Lower leg skin (tissue), 3 donors: ENCODE data around the gene PRKAR1B.
"Not testable (repeated sequence)": the region's sequence is repeated elsewhere in the genome, so short reads cannot be mapped to it uniquely, and the experiment has no call there.

Experiments used
- CTCF ChIP-seq, 3 donors: fragments of 450-650 bp; IDR thresholded peaks; one replicate each; pipeline ENCODE4 v1.5.1; 2016; ENCODE audit warnings: antibody characterized with exemption in 3 of 3, mild to moderate bottlenecking in 3 of 3, moderate library complexity in 2 of 3
- POLR2A ChIP-seq, 2 donors: fragments of 450-650 bp; IDR thresholded peaks; one replicate each; pipeline ENCODE4 v1.6.1; 2016 to 2017; ENCODE audit warnings: antibody characterized with exemption in 2 of 2, mild to moderate bottlenecking in 1 of 2, moderate library complexity in 1 of 2

DNA sequence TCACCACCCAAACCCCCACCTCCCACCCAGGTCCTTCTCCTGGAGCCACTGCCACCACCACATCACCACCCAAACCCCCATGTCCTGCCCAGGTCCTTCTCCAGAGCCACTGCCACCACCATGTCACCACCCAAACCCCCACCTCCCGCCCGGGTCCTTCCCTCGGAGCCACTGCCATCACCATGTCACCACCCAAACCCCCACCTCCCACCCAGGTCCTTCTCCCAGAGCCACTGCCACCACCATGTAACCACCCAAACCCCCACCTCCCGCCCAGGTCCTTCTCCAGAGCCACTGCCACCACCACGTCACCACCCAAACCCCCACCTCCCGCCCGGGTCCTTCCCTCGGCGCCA is 175.5 kb downstream of the PRKAR1B start:
- TF ChIP-seq CTCF, POLR2A (IDR thresholded peaks at IDR 0.05): not testable (repeated sequence)
